Glomerular endothelial cell (primary cell): ENCODE measurements around the gene ST6GALNAC1. TPM values are rescaled to one million over a fixed set of nuclear protein-coding genes. Genes with fewer than 3 reads are reported as not detected.

Experiments
- DNase-seq: peaks from one replicate; pipeline ENCODE4 v3.0.0-alpha.2; 2011; ENCODE audit warnings: low read depth, low spot score; ENCODE audit errors: extremely low read depth
- total RNA-seq: library from RNA; depleted of rRNA; stranded (reverse); fragments of >200 nt; gene quantifications from 2 replicates; pipeline ENCODE4 v1.2.3, GENCODE V29; 2015

Gene ST6GALNAC1
- total RNA-seq, 1 donor from 2014 or later = not detected

GRCh38 chr17:76676629-76677028, 33.1 kb upstream of the ST6GALNAC1 start:
- DNase-seq = no peak

GRCh38 chr17:76675648-76676047, 32.1 kb upstream of the ST6GALNAC1 start:
- no peak for DNase-seq

- DNase-seq = no peak
Measured at GRCh38 chr17:76674600-76674999, 31.0 kb upstream of the ST6GALNAC1 start.

GRCh38 chr17:76673729-76674128, 30.2 kb upstream of the ST6GALNAC1 start:
- DNase-seq = no peak

- DNase-seq = no peak
Measured at GRCh38 chr17:76672892-76673291, 29.3 kb upstream of the ST6GALNAC1 start.

GRCh38 chr17:76672270-76672851, 28.8 kb upstream of the ST6GALNAC1 start:
- DNase-seq = no peak

- DNase-seq = no peak
Measured at GRCh38 chr17:76671912-76672262, 28.3 kb upstream of the ST6GALNAC1 start.

GRCh38 chr17:76671123-76671911, 27.8 kb upstream of the ST6GALNAC1 start:
- DNase-seq = peak; percentile 100

- DNase-seq = no peak
Measured at GRCh38 chr17:76670718-76671122, 27.2 kb upstream of the ST6GALNAC1 start.

- DNase-seq = no peak
Measured at GRCh38 chr17:76670020-76670717, 26.6 kb upstream of the ST6GALNAC1 start.

GRCh38 chr17:76667786-76668453, 24.4 kb upstream of the ST6GALNAC1 start:
- DNase-seq = no peak

- DNase-seq = no peak
Measured at GRCh38 chr17:76667491-76667755, 23.9 kb upstream of the ST6GALNAC1 start.

GRCh38 chr17:76660656-76661042, 17.1 kb upstream of the ST6GALNAC1 start:
- no peak for DNase-seq

GRCh38 chr17:76659928-76660655, 16.5 kb upstream of the ST6GALNAC1 start:
- DNase-seq = no peak

- no peak for DNase-seq
Measured at GRCh38 chr17:76658242-76658662, 14.7 kb upstream of the ST6GALNAC1 start.

GRCh38 chr17:76657505-76658241, 14.1 kb upstream of the ST6GALNAC1 start:
- DNase-seq = no peak

- no peak for DNase-seq
Measured at GRCh38 chr17:76654408-76654807, 10.9 kb upstream of the ST6GALNAC1 start.

- no peak for DNase-seq
Measured at GRCh38 chr17:76650504-76650903, 6.9 kb upstream of the ST6GALNAC1 start.

GRCh38 chr17:76646712-76647111, 3.2 kb upstream of the ST6GALNAC1 start:
- no peak for DNase-seq

- no peak for DNase-seq
Measured at GRCh38 chr17:76645481-76645880, 1.9 kb upstream of the ST6GALNAC1 start.
